Measurements from ENCODE around the gene PTPRR. TPM values are rescaled to one million over a fixed set of nuclear protein-coding genes. Genes with fewer than 3 reads are reported as not detected.

PTPRR gene
- total RNA-seq, 1 donor from 2014 or later = not detected

DNA sequence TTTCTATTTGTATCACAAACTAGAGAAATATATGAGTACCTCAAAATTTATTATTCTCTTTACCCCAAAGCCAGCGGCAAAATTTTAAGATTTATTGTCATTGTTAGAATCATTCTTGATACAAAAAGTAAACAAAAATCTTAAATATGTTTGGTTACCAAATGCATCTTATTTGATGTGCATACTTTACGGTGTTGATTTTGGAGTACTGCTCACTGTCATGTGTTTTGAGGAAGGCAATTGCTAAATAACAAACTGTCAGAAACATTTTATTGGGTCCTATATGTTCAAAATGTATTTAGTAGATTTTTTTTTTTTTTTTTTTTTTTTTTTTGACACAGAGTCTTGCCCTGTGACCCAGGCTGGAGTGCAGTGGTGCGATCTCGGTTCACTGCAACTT is 124.9 kb downstream of the PTPRR start:
- H3K27me3 Mint-ChIP-seq (ENCODE audit: low read depth) = peaks cover 9% of the 10 kb centered on the region
- peaks cover 1% of the 10 kb centered on the region for H3K36me3 Mint-ChIP-seq (ENCODE audit: low read depth)
- no peak overlapping the region for H3K27ac Mint-ChIP-seq (ENCODE audit: unreplicated experiment)
- H3K9me3 Mint-ChIP-seq (ENCODE audit: low read depth) = no peaks in the 10 kb centered on the region
- TF ChIP-seq, protein P1, sequence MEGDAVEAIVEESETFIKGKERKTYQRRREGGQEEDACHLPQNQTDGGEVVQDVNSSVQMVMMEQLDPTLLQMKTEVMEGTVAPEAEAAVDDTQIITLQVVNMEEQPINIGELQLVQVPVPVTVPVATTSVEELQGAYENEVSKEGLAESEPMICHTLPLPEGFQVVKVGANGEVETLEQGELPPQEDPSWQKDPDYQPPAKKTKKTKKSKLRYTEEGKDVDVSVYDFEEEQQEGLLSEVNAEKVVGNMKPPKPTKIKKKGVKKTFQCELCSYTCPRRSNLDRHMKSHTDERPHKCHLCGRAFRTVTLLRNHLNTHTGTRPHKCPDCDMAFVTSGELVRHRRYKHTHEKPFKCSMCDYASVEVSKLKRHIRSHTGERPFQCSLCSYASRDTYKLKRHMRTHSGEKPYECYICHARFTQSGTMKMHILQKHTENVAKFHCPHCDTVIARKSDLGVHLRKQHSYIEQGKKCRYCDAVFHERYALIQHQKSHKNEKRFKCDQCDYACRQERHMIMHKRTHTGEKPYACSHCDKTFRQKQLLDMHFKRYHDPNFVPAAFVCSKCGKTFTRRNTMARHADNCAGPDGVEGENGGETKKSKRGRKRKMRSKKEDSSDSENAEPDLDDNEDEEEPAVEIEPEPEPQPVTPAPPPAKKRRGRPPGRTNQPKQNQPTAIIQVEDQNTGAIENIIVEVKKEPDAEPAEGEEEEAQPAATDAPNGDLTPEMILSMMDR (IDR thresholded peaks at IDR 0.05) = no peak
- H3K4me3 Mint-ChIP-seq (ENCODE audit: unreplicated experiment) = no peak overlapping the region
- DNase-seq (ENCODE audit: low spot score) = no peak
- H3K4me1 Mint-ChIP-seq (ENCODE audit: low read depth) = no peaks in the 10 kb centered on the region

DNA sequence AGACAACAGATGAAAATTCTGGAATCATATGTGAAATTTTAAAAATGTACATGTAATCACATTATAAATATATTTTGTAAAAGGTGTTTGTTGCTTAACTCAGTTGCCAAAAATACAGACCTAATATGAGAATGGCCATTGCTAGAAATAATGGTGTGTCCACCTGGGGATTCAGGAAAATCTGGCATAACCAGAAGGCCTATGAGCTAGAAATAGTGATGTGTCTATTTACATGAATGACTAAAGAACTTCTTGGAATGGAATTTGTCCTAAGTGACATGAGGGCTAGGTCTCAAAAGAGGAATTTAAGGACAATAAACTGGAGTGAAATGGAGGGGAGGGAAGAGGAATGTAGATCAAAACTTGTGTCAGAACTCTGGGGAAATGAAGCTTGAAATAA is 126.4 kb downstream of the PTPRR start:
- Mint-ChIP-seq H3K27me3 (ENCODE audit: low read depth) (peaks cover 18% of the 10 kb centered on the region), H3K27ac (ENCODE audit: unreplicated experiment) (no peak overlapping the region), H3K36me3 (ENCODE audit: low read depth) (peaks cover 1% of the 10 kb centered on the region), H3K4me1 (ENCODE audit: low read depth) (no peaks in the 10 kb centered on the region), H3K4me3 (ENCODE audit: unreplicated experiment) (no peak overlapping the region), H3K9me3 (ENCODE audit: low read depth) (no peaks in the 10 kb centered on the region)
- DNase-seq (ENCODE audit: low spot score) = no peak
- TF ChIP-seq, protein P1 (IDR thresholded peaks at IDR 0.05) = no peak

DNA sequence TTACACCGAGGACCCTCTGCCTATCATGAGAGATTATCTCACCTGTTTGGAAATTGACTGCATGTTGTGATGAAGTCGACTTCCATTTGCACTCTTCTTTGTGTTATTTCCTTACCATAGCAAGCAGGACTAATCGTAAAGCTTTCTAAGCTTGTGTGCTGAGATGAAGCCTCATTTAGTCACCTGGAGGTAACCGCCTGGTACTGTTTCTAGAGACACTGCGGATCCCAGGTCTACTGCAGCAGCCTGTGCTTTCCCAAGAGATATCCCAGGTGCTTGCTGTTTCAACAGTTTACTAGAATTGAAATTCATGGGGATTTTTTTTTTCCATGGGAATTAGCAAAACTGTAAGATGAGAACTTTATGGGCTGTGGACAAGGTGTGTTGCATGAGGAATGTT is 131.8 kb downstream of the PTPRR start:
- Mint-ChIP-seq H3K36me3 (ENCODE audit: low read depth) (peaks cover 1% of the 10 kb centered on the region), H3K9me3 (ENCODE audit: low read depth) (no peaks in the 10 kb centered on the region), H3K27me3 (ENCODE audit: low read depth) (peaks cover 25% of the 10 kb centered on the region), H3K4me1 (ENCODE audit: low read depth) (no peaks in the 10 kb centered on the region), H3K4me3 (ENCODE audit: unreplicated experiment) (no peak overlapping the region), H3K27ac (ENCODE audit: unreplicated experiment) (no peak overlapping the region)
- TF ChIP-seq, protein P1 (IDR thresholded peaks at IDR 0.05) = no peak
- DNase-seq (ENCODE audit: low spot score) = no peak

DNA sequence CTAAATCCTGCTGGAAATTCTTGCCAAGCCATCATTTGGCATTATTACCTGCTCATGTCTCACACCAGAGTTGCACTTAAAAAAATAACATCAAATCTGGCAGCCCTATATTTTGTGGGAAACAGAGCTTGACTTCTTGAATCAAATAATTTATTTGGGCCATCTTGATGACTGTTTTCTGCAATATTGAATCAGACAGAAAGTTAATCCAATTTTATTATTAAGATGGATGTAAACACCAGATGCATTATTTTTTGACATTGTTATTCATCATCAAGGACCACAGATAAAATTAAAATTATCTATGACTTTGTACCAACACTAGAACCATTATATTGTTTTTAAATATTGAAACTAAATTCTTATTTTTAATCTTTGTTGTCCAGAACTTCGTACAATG is 132.9 kb downstream of the PTPRR start:
- TF ChIP-seq, protein P1 (IDR thresholded peaks at IDR 0.05) = no peak
- Mint-ChIP-seq H3K36me3 (ENCODE audit: low read depth) (peaks cover 1% of the 10 kb centered on the region), H3K27ac (ENCODE audit: unreplicated experiment) (no peak overlapping the region), H3K4me1 (ENCODE audit: low read depth) (no peaks in the 10 kb centered on the region), H3K9me3 (ENCODE audit: low read depth) (no peaks in the 10 kb centered on the region), H3K27me3 (ENCODE audit: low read depth) (peaks cover 23% of the 10 kb centered on the region), H3K4me3 (ENCODE audit: unreplicated experiment) (no peak overlapping the region)
- no peak for DNase-seq (ENCODE audit: low spot score)

DNA sequence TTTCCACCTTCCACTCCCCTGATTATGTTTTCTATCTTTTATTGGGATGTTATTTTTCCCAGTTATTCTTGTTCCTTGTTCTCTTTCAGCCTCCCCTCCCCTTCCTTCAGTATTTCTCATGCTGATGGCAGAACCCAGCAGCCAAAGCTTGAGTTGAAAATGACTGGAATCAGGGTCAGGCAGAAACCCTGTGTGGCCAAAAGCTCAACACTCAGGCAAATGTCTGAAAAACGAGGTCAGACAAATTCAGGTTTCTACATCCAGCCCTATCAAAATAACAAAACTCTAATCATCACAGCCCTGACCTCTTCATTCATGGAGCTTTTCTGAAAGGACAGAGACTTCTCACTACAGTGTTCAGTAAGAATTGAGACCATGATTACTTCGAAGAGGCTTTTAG is 134.6 kb downstream of the PTPRR start:
- TF ChIP-seq, protein P1 (IDR thresholded peaks at IDR 0.05) = no peak
- H3K4me1 Mint-ChIP-seq (ENCODE audit: low read depth) = no peaks in the 10 kb centered on the region

More for the DNA sequence above, 134.6 kb downstream of the PTPRR start:
- H3K4me3 Mint-ChIP-seq (ENCODE audit: unreplicated experiment) = no peak overlapping the region
- H3K9me3 Mint-ChIP-seq (ENCODE audit: low read depth) = no peaks in the 10 kb centered on the region
- no peak for DNase-seq (ENCODE audit: low spot score)
- no peaks in the 10 kb centered on the region for H3K36me3 Mint-ChIP-seq (ENCODE audit: low read depth)
- H3K27ac Mint-ChIP-seq (ENCODE audit: unreplicated experiment) = no peak overlapping the region
- H3K27me3 Mint-ChIP-seq (ENCODE audit: low read depth) = peaks cover 19% of the 10 kb centered on the region

Data from chondrocyte (in vitro differentiated cells).